Measurements from ENCODE around the gene TPP2. TPM values are rescaled to one million over a fixed set of nuclear protein-coding genes. Genes with fewer than 3 reads are reported as not detected.
A peak's percentile ranks its signal among the peaks of the same experiment; 100 is the strongest.

TPP2 gene
- polyA plus RNA-seq, 1 donor from 2014 or later: 45.4 TPM

- TF ChIP-seq RAD21 (conservative IDR thresholded peaks at IDR 0.05) (peak; percentile 56), EZH2 (IDR thresholded peaks at IDR 0.05; ENCODE audit: borderline replicate concordance, insufficient read depth, low read length, poor library complexity, severe bottlenecking) (no peak), SMC3 (conservative IDR thresholded peaks at IDR 0.05; ENCODE audit: poor library complexity) (peak; percentile 27), CTCF (IDR thresholded peaks at IDR 0.05; ENCODE audit: poor library complexity, severe bottlenecking) (peak; percentile 49)
- Histone ChIP-seq H3K79me2 (replicated peaks; ENCODE audit: insufficient read depth, low read length) (no peaks in the 10 kb centered on the region), H3K4me3 (ENCODE audit: low read length) (no peak overlapping the region), H3K9ac (ENCODE audit: low read length) (no peak overlapping the region), H4K20me1 (ENCODE audit: insufficient read depth) (no peaks in the 10 kb centered on the region), H3F3A (ENCODE audit: insufficient read depth, low read length, poor library complexity, severe bottlenecking) (no peaks in the 10 kb centered on the region), H2AFZ (ENCODE audit: low read depth, low read length) (no peak overlapping the region), H3K27ac (ENCODE audit: low read length) (no peak overlapping the region), H3K9me3 (ENCODE audit: low read length) (no peaks in the 10 kb centered on the region), H3K9me2 (ENCODE audit: insufficient read depth, low read length) (no peaks in the 10 kb centered on the region), H3K36me3 (ENCODE audit: insufficient read depth, low read length) (no peaks in the 10 kb centered on the region), H3K4me2 (ENCODE audit: low read length) (no peak overlapping the region), H3K27me3 (ENCODE audit: insufficient read depth, low read depth, low read length) (no peaks in the 10 kb centered on the region)
Observed at GRCh38 chr13:102571075-102571474, 25.7 kb upstream of the TPP2 start.

GRCh38 chr13:102572323-102572722 is 24.5 kb upstream of the TPP2 start:
- Histone ChIP-seq H4K20me1 (ENCODE audit: insufficient read depth) (no peaks in the 10 kb centered on the region), H3K36me3 (ENCODE audit: insufficient read depth, low read length) (no peaks in the 10 kb centered on the region), H3K79me2 (replicated peaks; ENCODE audit: insufficient read depth, low read length) (no peaks in the 10 kb centered on the region), H3K9ac (ENCODE audit: low read length) (no peak overlapping the region), H2AFZ (ENCODE audit: low read depth, low read length) (no peak overlapping the region), H3K9me3 (ENCODE audit: low read length) (no peaks in the 10 kb centered on the region), H3K4me2 (ENCODE audit: low read length) (no peak overlapping the region), H3K27me3 (ENCODE audit: insufficient read depth, low read depth, low read length) (no peaks in the 10 kb centered on the region), H3F3A (ENCODE audit: insufficient read depth, low read length, poor library complexity, severe bottlenecking) (no peaks in the 10 kb centered on the region), H3K4me3 (ENCODE audit: low read length) (no peak overlapping the region), H3K9me2 (ENCODE audit: insufficient read depth, low read length) (no peaks in the 10 kb centered on the region), H3K27ac (ENCODE audit: low read length) (peak overlapping the region; percentile 35)
- no peak for TF ChIP-seq MXI1 (conservative IDR thresholded peaks at IDR 0.05; ENCODE audit: poor library complexity, severe bottlenecking)
- no peak for TF ChIP-seq TAF1 (IDR thresholded peaks at IDR 0.05; ENCODE audit: low read depth)
- no peak for TF ChIP-seq SMC3 (conservative IDR thresholded peaks at IDR 0.05; ENCODE audit: poor library complexity)
- TF ChIP-seq RAD21 (conservative IDR thresholded peaks at IDR 0.05): no peak
- no peak for TF ChIP-seq POLR2AphosphoS5 (IDR thresholded peaks at IDR 0.05)
- TF ChIP-seq EP300 (conservative IDR thresholded peaks at IDR 0.05; ENCODE audit: poor library complexity, severe bottlenecking): peak; percentile 50
- TF ChIP-seq CTCF (IDR thresholded peaks at IDR 0.05; ENCODE audit: poor library complexity, severe bottlenecking): peak; percentile 12
- TF ChIP-seq REST (IDR thresholded peaks at IDR 0.05; ENCODE audit: borderline replicate concordance): no peak
- no peak for TF ChIP-seq EZH2 (IDR thresholded peaks at IDR 0.05; ENCODE audit: borderline replicate concordance, insufficient read depth, low read length, poor library complexity, severe bottlenecking)

All from neural cell (in vitro differentiated cells).